Activated CD8-positive, alpha-beta T cell treated with anti-CD3 and anti-CD28 coated beads, Interleukin-2, amount 10 ng/mL, durations not matched to agents 7 days and 5 days (primary cell): ENCODE data around the gene TMPRSS13. TPM values are rescaled to one million over a fixed set of nuclear protein-coding genes. Genes with fewer than 3 reads are reported as not detected.

Source experiments
- total RNA-seq, 2 experiments: library from RNA; stranded (reverse); gene quantifications; one replicate each; pipeline ENCODE4 v1.2.3, GENCODE V29; 2021

The TMPRSS13 gene
- total RNA-seq, 2 experiments from 2014 or later, result 1.8 to 2.5 TPM

Other genes with a start within 250 kb of the TMPRSS13 start
- gene DSCAML1, start 132.2 kb downstream of the TMPRSS13 start, total RNA-seq, result under 1 TPM; 0.16 to 0.37 TPM
- 10 to 100 TPM; 22.5 to 24.3 TPM for gene FXYD2, start 104.7 kb downstream of the TMPRSS13 start, total RNA-seq
- gene FXYD6, start 52.7 kb downstream of the TMPRSS13 start, total RNA-seq, result under 1 TPM in 1 of 2 experiments, not detected in 1; 0.24 TPM
- 100 to 1,000 TPM; 202 to 210 TPM for gene IL10RA, start 57.0 kb upstream of the TMPRSS13 start, total RNA-seq
- gene TMPRSS4, start 147.7 kb upstream of the TMPRSS13 start, total RNA-seq, result under 1 TPM; 0.37 to 0.50 TPM
- 1 to 10 TPM; 2.2 to 2.4 TPM for gene SMIM35, start 157.6 kb upstream of the TMPRSS13 start, total RNA-seq
- under 1 TPM; 0.05 TPM for gene SCN4B, start 223.4 kb upstream of the TMPRSS13 start, total RNA-seq
- gene SCN2B, start 247.2 kb upstream of the TMPRSS13 start, total RNA-seq, result not detected